ENCODE results near the gene PDE10A.

PDE10A gene

GRCh38 chr6:165652766-165653165 is 10.3 kb downstream of the PDE10A start:
- no peak for DNase-seq (ENCODE audit: low read depth)
- no peak overlapping the region for H3K4me3 ChIP-seq (ENCODE audit: control insufficient read depth, low read depth, low read length)
- TF ChIP-seq CTCF (conservative IDR thresholded peaks at IDR 0.05; ENCODE audit: control insufficient read depth, insufficient read depth, low read depth, low read length), result no peak

- TF ChIP-seq CTCF (conservative IDR thresholded peaks at IDR 0.05; ENCODE audit: control insufficient read depth, insufficient read depth, low read depth, low read length), result no peak
- peak; percentile 21 for DNase-seq (ENCODE audit: low read depth)
- H3K4me3 ChIP-seq (ENCODE audit: control insufficient read depth, low read depth, low read length), result no peak overlapping the region
Measured at GRCh38 chr6:165649166-165650137, 13.6 kb downstream of the PDE10A start.

GRCh38 chr6:165647041-165647440 is 16.0 kb downstream of the PDE10A start:
- no peak for DNase-seq (ENCODE audit: low read depth)
- H3K4me3 ChIP-seq (ENCODE audit: control insufficient read depth, low read depth, low read length), result no peak overlapping the region
- TF ChIP-seq CTCF (conservative IDR thresholded peaks at IDR 0.05; ENCODE audit: control insufficient read depth, insufficient read depth, low read depth, low read length), result no peak

GRCh38 chr6:165645919-165646318 is 17.1 kb downstream of the PDE10A start:
- H3K4me3 ChIP-seq (ENCODE audit: control insufficient read depth, low read depth, low read length), result no peak overlapping the region
- no peak for DNase-seq (ENCODE audit: low read depth)
- no peak for TF ChIP-seq CTCF (conservative IDR thresholded peaks at IDR 0.05; ENCODE audit: control insufficient read depth, insufficient read depth, low read depth, low read length)

- H3K4me3 ChIP-seq (ENCODE audit: control insufficient read depth, low read depth, low read length), result no peak overlapping the region
- TF ChIP-seq CTCF (conservative IDR thresholded peaks at IDR 0.05; ENCODE audit: control insufficient read depth, insufficient read depth, low read depth, low read length), result no peak
- no peak for DNase-seq (ENCODE audit: low read depth)
Measured at GRCh38 chr6:165644586-165645266, 18.3 kb downstream of the PDE10A start.

- TF ChIP-seq CTCF (conservative IDR thresholded peaks at IDR 0.05; ENCODE audit: control insufficient read depth, insufficient read depth, low read depth, low read length), result no peak
- no peak overlapping the region for H3K4me3 ChIP-seq (ENCODE audit: control insufficient read depth, low read depth, low read length)
- no peak for DNase-seq (ENCODE audit: low read depth)
Measured at GRCh38 chr6:165643015-165643414, 20.0 kb downstream of the PDE10A start.

All from fibroblast of mammary gland (primary cell).